ENCODE measurements around the gene PLEKHM3.
A peak's percentile ranks its signal among the peaks of the same experiment; 100 is the strongest.

PLEKHM3 gene, protein sequence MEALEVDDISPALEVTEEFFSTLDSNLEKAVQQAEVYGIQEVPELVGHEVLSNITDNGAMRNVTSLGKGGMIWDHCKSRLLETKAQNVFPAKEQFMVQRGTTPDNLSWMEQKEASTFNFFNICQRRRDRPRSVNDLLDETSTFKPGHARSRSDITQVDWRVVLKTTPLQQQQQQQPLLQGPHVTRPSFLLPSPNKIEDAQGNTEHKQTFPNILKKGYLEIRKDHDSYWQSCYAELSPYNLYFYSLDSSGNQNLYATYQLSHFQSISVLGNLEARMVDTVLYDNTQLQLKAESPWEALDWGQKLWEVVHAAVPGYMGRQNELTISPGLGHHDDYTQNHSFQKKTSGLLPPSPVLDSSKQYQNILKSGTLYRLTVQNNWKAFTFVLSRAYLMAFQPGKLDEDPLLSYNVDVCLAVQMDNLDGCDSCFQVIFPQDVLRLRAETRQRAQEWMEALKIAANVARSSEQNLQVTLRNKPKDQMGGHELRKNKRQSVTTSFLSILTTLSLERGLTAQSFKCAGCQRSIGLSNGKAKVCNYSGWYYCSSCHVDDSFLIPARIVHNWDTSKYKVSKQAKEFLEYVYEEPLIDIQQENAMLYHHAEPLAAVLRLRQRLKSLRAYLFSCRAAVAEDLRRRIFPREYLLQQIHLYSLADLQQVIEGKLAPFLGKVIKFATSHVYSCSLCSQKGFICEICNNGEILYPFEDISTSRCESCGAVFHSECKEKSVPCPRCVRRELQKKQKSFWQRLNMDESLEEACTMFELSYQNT

DNA sequence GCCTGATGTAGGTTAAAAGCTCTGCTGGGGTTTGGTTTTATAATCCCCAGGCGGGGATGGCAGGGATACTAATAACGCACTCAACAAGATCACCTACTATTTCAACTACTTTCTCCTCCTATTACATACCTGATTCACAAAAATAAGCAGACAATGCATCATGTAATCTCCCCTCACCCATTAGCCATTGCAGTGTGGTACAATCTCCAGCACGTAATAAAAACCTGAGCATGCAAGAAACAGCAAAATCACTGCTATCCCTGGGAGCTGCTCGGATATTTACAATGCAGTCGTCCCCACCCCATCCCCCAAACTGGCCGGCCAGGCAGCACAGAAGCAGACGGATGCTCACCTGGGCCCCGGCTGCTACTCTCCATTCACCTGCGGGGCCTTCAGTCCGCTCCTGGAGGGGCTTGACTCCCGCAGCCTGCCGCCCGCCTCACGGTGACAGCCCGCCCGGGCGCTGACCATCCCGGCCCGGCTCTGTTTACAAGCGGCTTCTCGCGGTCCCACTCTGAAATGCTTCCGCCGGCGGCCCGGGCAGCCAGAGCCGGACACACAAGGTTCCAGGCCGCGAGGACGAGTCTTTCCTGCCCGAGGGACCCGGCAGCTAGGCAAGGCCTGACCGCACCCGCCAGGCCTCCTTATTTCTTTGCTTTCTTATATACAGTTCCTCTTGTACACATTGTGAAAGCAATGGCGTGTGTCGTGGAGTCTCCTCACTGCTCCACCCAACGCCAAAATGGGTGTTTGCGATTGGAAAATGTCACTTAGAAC lies at the start of gene PLEKHM3:
Gene PLEKHM3 (minus strand): TSS at position 491 of the 777 bp plus-strand sequence. CDS start 23,888 bp downstream, outside the sequence.
- DNase-seq, result peak; percentile 86

DNA sequence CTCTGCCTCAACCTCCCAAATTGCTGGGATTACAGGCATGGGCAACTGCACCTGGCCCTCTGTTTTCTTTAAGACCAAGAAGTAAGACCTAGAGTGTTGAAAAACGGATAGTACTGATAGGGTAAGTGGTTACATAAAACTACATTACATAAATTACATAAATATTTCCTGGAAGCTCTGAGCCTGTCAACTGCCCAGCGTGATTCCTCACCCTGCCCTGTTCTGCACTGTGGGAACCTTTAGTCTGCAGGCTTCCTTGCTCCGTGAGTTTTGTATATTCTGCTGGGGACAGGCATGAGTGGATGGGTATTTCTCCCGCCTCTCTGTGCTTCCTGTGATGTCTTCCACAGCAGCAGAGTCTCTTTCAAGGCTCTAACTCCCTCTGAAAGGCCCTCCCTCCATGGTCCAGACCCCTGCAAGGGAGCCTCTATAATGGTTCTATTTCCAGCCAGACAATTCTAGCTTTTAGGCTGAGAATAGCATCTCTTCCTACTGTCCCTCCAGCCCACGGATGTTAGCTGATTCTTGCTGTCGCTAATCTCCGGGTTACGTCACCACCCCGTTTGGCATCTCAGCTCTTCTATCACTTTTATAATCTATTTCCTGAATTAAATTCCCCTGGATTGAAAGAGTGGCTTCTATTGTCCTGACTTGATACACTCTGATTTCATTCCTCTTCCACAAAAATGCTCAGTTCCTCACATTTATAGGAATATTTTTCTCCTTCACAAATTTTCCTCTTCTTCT lies 49.5 kb upstream of the PLEKHM3 start:
- DNase-seq, result no peak

DNA sequence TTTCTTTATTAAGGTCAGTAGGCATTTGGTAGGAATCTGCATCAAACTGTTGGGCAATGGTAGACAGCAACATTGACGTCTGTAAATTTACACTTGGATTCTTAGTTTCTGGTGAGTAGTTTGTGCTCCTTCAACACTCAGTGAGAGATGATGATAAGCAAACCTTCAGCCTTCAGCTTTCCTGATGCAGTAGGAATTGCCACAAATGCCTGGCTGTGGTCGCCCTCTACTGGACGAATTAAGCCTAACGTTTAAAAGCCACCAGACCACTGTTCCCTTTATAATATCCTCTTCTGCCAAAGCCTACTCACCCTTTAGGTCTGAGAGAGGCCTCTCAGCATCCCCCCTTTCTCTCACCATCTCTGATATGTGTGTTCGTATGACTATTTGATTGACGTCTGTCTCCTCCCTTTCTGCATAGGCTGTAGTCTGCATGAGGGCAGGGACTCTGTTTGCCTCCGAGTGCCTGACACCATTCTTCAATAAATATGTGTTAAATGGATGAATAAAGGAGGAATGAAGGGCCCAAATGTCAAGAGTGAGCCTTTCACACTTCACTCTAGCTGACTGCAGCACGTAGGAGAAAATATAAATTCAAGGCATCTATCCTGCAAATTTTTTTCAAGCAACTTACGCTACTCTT lies 47.0 kb upstream of the PLEKHM3 start:
- DNase-seq, result peak; percentile 47

DNA sequence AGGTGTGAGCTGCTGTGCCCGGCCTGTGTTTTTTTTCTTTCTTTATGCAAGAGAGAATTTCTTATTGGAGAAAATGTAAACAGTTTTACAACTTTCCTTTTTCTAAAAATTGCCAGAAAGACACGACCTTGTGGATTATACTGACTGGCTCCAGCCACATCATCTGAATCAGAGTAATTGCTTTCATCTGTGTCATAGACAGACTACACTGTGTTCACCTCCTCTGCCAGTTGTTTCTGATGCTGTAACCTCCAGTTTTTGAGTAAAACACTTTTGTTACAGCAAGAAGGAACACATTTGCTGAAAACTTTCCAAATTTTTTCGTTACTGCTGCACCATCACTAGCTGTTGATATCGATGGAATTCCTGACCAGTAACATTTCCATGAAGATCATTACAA lies 43.9 kb upstream of the PLEKHM3 start:
- peak; percentile 35 for DNase-seq

DNA sequence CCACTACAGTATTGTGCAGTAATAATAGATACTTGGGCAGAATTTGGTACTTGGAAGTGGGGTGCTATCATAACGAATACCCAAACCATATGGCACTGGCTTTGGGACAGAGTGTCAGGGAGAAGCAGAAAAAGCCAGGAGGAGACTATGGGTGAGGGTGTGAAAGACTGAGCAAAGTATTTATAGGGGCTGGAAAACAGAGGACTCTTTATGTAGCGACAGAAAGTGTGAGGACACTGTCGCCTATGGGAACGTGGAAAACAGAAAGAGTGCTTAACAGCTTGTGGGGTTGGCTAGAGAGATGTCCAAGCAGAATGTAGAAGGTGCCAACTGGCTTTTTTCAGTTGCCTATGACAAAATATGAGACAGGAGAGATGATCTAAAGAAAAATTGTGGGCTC lies 40.7 kb upstream of the PLEKHM3 start:
- DNase-seq, result no peak

DNA sequence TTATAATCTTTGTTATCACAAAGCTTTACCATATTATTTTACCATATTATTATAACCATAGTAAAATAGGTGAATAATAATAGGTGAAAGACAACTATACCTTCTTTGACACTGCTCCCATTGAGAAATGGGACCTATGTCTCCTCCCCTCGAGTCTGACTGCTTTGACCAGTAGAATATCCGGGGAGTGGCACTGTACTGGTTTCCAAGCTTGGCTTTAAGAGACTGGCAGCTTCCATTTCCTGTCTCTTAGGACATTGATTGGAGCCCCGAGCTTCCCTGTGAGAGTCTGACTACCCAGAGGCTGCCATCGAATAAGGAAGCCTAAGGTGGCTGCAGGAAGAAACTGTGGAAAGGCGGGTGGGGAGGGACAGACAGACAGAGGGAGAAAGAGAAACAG lies 40.1 kb upstream of the PLEKHM3 start:
- no peak for DNase-seq

DNA sequence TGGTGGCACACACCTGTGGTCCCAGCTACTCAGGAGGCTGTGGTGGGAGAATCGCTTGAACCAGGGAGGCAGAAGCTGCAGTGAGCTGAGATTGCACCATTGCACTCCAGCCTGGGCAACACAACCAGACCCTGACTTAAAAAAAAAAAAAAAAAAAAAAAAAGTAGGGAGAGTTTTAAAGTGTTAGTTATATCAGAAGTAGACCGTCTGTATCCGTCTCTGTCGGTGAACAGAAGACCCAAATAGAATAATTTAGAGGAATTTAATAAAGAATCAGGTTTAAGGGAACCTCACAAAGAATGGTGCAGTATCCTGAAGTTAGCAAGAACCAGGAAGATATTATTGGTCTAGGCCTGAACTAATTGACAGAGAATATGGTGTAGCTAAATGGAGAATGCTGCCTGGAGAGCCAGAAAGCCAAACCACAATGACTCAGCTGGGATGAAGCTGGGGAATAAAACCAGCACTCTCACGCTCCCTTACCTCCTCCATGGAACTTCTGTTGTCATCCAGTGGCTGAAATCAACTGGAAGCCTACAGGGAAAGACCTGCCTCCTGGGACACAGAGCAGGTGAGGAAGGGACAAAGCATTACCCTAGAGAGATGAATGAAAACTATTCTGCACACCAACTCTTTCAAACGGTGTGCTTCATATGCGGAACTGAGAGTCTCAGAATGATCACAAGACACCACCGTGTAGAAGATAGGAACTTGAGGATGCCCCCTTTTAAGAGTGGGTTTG lies 39.1 kb upstream of the PLEKHM3 start:
- peak; percentile 90 for DNase-seq

DNA sequence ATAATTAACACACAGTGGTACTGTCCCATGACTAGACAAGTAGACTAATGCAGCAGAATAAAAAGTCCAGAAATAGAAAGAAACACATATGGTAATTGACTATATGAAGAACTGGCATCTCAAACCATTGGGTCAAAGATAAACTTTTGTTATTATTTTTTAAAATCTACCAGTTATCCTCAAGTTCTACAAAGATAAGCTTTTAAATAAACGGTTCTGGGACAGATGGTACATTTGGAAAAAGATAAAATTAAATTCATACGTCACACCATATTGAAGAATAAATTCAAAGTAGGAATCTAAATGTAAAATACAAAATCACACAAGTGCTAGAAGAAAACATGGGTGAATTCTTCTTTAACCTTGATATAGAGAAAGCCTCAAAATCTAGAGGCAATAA lies 37.6 kb upstream of the PLEKHM3 start:
- no peak for DNase-seq

DNA sequence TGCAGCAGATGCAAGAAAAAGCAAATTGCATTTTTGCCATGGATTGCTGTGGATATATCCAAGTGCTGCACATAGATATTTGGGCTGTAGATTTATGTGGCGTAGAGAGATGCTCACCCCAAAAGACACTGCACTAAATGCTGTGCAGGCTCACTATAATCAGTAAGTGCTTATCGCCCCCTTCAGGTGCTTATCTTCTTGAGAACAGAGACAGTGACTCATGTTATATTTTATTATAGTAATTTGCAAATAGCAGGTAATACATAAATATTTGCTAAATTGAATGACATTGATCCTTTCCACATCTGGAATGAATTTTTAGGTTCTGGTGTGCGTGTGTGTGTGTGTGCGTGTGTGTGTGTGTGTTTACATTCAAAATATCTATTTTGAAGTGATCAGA lies 36.8 kb upstream of the PLEKHM3 start:
- DNase-seq, result no peak

DNA sequence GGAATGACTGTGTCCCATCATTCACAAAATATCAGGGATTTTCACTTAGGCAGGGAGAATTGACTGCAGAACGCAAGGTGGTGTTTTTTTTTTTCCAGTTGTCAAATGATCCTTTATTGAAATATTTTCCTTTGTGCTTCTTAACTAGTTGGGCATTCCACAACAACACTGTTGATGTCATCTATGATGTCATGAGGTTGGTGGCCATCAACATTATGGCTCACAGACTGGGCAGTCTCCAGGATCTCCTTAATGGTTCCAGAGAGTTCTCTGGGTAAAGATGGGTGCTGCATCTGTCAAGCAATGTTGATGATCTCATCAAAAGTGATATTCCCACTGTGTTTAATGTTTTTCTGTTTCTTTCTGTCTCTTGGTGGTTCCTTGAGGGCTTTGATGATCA lies 31.8 kb upstream of the PLEKHM3 start:
- no peak for DNase-seq

DNA sequence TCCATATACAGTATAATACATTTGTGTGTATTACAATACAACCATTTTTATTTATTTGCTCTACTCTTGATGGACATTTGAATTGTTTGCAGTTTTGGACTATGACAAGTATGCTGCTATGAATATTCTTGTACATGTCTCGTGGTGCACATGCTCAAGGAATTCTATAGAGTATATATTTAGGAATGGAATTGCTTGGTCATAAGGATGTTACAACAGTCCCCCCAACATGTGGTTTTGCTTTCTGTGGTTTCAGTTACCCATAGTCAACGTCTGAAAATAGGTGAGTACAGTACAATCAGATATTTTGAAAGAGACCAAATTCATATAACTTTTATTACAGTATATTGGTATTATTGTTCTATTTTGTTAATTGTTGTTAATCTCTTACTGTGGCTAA lies 24.1 kb upstream of the PLEKHM3 start:
- DNase-seq, result no peak

DNA sequence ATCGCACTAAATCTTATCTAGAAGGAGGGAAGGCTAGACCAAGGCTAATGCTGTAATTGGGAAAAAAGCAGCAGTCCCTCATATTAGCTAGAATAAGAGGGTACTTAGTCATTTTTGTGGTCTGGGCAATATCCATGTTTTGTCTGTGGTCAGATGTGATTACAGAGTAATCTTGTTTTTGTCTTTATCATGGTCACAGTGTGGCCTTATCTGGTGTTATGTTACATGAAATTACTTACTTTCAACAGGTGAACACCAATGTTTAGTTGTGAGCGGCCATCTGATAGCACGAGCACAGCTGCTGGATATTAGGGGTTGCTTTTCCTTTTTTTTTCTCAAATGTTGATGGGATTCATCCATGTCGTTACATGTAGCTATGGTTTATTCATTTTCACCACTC lies 23.7 kb upstream of the PLEKHM3 start:
- no peak for DNase-seq

DNA sequence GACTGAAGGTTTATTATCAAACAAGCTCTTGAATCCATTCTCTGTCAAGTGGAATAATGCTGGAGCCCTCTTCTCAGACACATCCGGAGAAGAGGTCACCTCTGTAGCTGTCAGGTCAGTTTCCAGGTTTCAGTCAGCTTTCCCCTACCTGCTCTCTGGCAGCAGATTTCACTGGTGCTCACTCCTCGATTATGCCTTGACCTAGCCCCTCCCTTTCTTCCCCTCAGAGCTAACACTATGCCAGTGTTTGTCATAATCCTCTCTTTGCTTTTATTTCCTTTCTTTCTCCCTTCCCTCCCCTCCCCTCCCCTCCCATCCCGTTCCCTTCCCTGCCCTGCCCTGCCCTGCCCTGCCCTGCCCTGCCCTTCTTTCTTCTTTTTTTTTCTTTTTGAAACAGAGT lies 22.5 kb upstream of the PLEKHM3 start:
- DNase-seq, result no peak

DNA sequence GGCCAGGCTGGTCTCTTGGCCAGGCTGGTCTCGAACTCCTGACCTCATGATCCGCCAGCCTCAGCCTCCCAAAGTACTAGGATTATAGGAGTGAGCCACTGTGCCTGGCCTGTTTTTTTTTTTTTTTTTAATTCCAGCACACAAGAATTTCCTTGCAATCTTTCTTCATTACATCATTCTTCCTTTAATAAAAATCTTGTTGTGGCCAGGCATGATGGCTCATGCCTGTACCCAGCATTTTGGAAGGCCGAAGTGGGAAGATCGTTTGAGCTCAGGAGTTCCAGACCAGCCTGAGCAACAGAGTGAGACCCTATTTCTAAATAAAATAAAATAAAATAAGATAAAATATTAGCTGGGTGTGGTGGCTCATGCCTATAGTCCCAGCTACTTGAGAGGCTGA lies 21.4 kb upstream of the PLEKHM3 start:
- peak; percentile 51 for DNase-seq

DNA sequence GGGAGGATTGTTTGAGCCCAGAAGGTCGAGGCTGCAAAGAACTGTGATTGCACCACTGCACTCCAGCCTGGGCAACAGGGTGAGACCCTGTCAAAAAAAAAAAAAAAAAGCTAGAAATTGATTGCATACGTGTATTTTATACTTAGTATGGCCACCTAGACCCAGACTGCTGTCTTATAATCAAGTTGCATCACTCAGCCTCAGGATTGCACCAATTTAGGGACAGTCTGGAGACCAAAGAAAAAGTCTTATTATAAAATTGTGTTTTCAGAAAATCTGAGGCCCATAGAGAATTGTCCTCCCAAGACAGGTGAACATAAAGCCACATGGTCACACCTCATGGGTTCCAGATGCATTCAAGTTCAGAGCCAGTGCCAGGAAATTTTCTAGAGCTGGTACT lies 17.1 kb upstream of the PLEKHM3 start:
- DNase-seq, result no peak

DNA sequence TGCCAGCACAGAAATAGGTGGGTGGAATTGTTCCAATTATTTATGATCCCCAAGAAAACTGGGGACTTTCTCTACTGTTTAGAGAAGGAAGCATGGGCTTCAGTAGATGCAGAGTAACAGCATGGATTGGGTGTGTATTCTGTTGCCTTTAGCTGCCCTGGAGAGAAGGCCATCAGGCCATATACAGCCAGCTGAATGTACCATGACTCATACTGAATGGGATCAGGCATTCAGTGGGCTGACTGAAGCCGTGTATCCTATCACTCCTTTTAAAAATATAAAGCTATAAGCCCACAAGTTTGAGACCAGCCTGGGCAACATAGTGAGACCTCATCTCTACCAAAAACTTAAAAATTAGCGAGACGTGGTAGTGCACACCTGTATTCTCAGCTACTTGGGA lies 16.7 kb upstream of the PLEKHM3 start:
- DNase-seq, result no peak

DNA sequence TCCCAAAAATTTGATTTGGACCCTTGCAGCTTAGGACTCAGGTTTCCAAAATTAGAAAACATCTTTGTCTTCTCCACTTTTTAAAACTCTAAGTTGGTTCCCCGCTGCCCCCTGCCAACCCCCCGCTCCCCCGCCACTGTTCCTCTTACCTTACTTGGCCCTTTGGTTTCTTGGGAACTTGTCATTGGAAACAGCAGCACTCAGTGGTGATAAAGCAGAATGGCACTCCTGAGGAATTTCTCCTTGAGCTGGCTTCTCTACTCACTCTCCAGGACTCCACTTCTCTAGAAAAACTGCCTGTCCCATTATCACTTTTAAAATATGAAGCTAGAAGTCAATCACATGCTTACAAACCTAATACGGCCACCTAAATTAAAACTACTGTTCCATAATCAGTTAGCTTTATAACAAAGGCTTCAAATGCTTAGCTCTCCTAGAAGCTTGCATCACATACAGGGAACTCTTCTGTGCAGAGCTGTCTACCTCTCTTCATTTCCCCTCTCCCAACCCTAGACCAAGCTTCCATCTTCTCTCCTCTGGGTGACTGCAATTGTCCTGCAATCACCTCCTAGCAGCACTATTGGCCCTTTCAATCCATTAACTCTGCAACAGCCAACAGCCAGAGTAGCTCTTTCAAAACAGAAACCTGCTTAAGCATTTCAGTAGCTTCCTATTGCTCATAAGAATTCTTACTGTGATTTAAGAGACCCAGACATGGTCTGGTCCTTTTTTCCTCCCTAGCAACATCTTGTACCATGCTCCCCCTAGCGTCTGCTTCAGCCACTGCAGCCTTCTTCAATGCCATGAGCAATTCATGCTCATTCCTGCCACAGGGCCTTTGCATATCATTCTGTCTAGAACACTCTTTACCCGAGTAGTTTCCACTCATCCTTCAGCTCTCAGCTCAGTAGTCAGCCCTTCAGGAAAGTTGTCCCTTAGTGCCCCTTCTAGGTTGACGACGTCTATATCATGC lies 15.2 kb upstream of the PLEKHM3 start:
- peak; percentile 69 for DNase-seq

DNA sequence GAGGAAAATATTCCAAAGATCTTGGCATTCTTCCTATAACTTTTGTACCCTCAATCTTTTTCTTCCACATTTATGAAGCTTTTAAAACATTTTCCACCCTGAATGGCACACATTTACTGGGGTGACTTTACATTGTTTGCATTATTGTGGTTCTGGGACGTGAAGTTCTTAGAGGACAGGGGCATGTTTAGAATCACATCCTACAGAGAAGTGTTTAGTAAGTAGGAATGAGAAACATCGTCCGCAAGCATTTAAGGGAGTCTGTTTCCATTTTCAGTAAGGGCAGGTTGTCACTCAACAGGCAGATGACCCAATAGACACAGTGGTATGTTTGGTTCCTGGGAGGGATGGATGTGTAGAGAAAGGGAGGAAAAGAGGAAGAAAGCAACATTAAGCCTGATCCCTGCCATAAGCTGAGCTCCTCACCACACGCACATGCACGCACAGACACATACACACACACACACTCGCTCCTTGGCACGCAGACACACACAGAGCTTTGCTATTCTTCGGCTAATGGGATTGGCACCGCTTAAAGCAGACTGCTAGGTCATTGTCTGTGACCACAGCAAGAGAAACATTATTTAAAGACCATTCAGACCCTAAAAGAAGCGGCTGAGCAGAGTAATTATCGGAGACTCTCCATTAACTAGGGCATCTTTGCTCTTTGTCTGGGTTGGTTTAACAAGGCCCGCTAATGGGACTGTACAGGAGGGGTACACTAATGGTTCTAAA lies 14.2 kb upstream of the PLEKHM3 start:
- DNase-seq, result no peak

Data from fibroblast of skin of right quadriceps (primary cell).